ENCODE measurements around the gene MARVELD1.

MARVELD1 gene

GRCh38 chr10:97766106-97766810, 52.7 kb downstream of the MARVELD1 start:
- no peak for DNase-seq
- no peak overlapping the region for H3K27ac ChIP-seq
- peaks cover 8% of the 10 kb centered on the region; the same call in 1 of the 2 replicates for H3K36me3 ChIP-seq
- TF ChIP-seq CTCF (IDR thresholded peaks at IDR 0.05; ENCODE audit: low read depth, low read length), result no peak
- H3K27me3 ChIP-seq (ENCODE audit: insufficient read depth, low read depth, severe bottlenecking), result peaks cover 15% of the 10 kb centered on the region
- no peak overlapping the region for H3K4me3 ChIP-seq (ENCODE audit: low read depth, low read length)
- no peaks in the 10 kb centered on the region for H3K9me3 ChIP-seq (ENCODE audit: severe bottlenecking)

DNA sequence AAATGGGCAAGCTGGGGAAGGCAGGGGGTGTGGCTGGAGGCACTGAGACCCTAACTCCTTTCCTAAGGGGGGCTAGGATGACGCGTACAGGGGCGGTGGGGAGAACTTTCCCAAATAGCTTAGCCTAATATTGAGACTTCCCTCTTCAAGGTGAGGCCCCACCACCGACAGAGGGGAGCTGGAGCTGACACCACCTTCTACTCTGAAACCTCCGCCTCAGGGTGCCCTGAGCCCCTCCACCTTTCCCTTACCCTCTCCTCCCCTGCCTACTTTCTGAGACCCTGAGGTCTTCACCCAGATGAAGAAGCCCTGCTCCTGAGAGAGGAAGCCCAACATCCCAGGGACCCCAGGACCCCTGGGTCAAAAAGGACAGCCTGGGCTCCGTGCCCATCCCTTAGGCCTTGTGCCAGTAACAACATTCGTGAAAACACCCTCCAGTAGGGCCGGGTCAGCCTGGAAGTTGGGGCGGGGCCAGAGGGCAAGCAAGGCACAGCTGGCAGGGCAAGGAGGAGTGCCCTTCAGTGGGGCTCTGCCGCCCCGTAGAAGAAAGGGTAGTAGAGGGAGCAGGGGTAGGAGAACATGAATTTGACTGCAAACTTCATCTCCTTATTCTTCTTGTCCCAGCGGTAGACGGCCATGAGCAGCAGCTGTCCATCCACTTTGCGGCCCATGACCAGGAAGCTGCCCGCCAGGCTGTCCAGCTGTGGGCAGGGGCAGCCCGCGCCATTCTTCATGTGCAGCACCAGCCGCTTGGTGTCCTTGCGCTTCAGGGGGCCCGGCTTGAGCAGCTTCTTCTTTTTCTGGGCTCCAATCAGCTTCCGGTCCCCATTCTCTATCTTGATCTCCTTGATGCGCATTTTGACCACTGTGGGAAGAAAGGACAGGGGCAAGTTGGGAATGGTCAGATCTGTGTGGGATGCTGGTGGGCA, 53.7 kb downstream of the MARVELD1 start:
- no peak overlapping the region for H3K27ac ChIP-seq
- no peak overlapping the region for H3K4me3 ChIP-seq (ENCODE audit: low read depth, low read length)
- no peaks in the 10 kb centered on the region for H3K9me3 ChIP-seq (ENCODE audit: severe bottlenecking)
- peaks cover 22% of the 10 kb centered on the region for H3K27me3 ChIP-seq (ENCODE audit: insufficient read depth, low read depth, severe bottlenecking)
- no peak for DNase-seq
- no peak for TF ChIP-seq CTCF (IDR thresholded peaks at IDR 0.05; ENCODE audit: low read depth, low read length)
- H3K36me3 ChIP-seq, result 0 out of 2 replicates have a peak, but pooled peaks cover 2% of the 10 kb centered on the region
